Skeletal muscle satellite cell (primary cell): ENCODE data around the gene KLHL7.
"Not testable (repeated sequence)": the region's sequence is repeated elsewhere in the genome, so short reads cannot be mapped to it uniquely, and the experiment has no call there.

ENCODE experiments used
- H3K27me3 ChIP-seq: 2 replicates; pipeline ENCODE4 v1.7.0; 2013; ENCODE audit warnings: low read length; ENCODE audit not compliant: control insufficient read depth, insufficient read depth
- H3K36me3 ChIP-seq: 2 replicates; pipeline ENCODE4 v1.7.0; 2013; ENCODE audit warnings: mild to moderate bottlenecking, control low read depth, low read length; ENCODE audit not compliant: insufficient read depth
- H3K4me1 ChIP-seq: 2 replicates; pipeline ENCODE4 v1.7.0; 2013; ENCODE audit warnings: low read length; ENCODE audit not compliant: control insufficient read depth, insufficient read depth
- H3K4me2 ChIP-seq: 2 replicates; pipeline ENCODE4 v1.7.0; 2013; ENCODE audit warnings: mild to moderate bottlenecking, low read length
- H3K4me3 ChIP-seq: 2 replicates; pipeline ENCODE4 v1.7.0; 2013; ENCODE audit warnings: low read length
- H3K9ac ChIP-seq: 2 replicates; pipeline ENCODE4 v1.7.0; 2013; ENCODE audit warnings: mild to moderate bottlenecking, low read depth, low read length, moderate library complexity
- H3K9me3 ChIP-seq: replicated peaks from 2 replicates; pipeline ENCODE4 v1.7.0; 2013; ENCODE audit warnings: mild to moderate bottlenecking, control low read depth, low read length

The KLHL7 gene

DNA sequence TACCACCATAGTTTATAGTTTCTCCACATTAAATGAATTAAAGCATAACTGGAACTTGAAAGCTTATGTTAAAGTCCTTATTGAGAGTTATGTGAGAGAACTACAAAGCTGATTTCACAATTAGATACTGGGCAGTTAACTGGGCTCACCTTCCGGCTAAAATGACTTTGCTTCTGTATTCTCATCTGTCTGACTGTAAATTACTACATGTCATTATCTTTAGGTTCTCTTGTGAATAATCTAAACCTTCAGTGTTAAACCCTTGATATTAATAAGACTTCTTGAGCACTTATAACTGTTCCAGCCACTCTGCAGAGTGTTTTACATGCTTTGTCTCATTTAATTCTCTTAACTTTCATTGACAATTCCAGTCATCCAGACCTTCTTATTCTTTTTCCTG is 3.9 kb downstream of the KLHL7 start:
- no peak overlapping the region for H3K4me2 ChIP-seq
- no peaks in the 10 kb centered on the region for H3K36me3 ChIP-seq
- H3K4me3 ChIP-seq: no peak overlapping the region
- peaks cover 31% of the 10 kb centered on the region for H3K4me1 ChIP-seq
- no peaks in the 10 kb centered on the region for H3K27me3 ChIP-seq
- H3K9me3 ChIP-seq: no peaks in the 10 kb centered on the region
- no peak overlapping the region for H3K9ac ChIP-seq

- no peaks in the 10 kb centered on the region for H3K27me3 ChIP-seq
- H3K4me1 ChIP-seq: peaks cover 17% of the 10 kb centered on the region
- peak overlapping the region; percentile 12 for H3K4me2 ChIP-seq
- no peak overlapping the region for H3K4me3 ChIP-seq
- no peak overlapping the region for H3K9ac ChIP-seq
- no peaks in the 10 kb centered on the region for H3K36me3 ChIP-seq
- no peaks in the 10 kb centered on the region for H3K9me3 ChIP-seq
These were observed 9.3 kb downstream of the KLHL7 start for GRCh38 chr7:23114896-23115295.

DNA sequence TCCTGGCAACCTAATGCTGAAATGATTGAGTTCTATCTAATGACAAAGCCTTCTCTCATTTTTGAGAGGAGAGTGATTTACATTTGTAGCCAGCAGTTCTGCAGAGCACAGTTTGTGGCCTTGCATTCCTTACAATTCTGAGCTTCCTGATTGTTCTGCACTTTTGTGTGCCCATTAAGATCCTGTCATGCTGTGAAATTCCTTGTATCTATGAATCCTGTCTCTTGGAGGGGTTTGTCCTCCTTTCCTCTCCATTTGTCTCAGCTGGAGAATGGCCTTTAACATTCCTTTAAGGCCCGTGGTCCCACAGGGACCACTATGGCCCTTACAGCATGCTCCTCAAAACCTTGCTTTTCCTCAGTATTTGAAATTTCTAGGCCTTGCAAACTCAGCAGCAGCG is 10.4 kb downstream of the KLHL7 start:
- Histone ChIP-seq H3K27me3 (no peaks in the 10 kb centered on the region), H3K4me2 (no peak overlapping the region), H3K36me3 (no peaks in the 10 kb centered on the region), H3K9me3 (no peaks in the 10 kb centered on the region), H3K4me1 (peaks cover 17% of the 10 kb centered on the region), H3K9ac (no peak overlapping the region), H3K4me3 (no peak overlapping the region)

DNA sequence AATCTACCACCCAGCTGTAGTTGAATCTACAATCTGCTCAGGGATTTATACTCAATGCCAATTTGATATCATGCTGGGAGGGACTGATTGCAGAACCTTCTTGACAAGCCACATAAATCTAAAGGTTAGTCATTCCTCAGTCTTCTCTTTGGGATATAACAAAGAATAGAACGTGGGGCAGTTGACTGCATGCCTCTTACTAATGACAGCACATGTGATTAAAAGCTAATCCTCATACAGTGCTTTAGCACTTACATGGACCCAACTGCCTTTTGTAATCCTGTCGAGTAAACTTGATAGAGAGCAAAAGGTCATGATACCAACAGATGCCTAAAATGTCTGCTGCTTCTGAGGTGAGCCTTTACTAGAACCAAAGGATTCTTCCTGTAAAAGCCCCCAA is 12.3 kb downstream of the KLHL7 start:
- H3K9ac ChIP-seq: no peak overlapping the region
- H3K4me1 ChIP-seq: peaks cover 17% of the 10 kb centered on the region
- H3K4me2 ChIP-seq: no peak overlapping the region
- H3K4me3 ChIP-seq: no peak overlapping the region
- H3K27me3 ChIP-seq: no peaks in the 10 kb centered on the region
- no peaks in the 10 kb centered on the region for H3K9me3 ChIP-seq
- H3K36me3 ChIP-seq: no peaks in the 10 kb centered on the region

DNA sequence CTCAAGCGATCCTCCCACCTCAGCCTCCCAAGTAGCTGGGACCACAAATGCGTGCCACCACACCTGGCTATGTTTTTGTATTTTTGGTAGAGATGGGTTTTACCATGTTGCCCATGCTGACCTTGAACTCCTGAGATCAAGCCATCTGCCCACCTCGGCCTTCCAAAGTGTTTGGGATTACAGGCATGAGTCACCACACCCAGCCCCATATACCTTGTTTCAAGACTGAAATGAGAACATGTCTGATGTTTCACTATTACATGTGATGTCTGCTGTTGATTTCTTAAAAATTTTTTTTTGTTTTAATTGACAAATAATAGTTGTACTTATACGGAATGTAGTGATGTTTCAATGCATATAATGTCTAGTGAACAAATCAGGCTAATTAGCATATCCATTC is 14.5 kb downstream of the KLHL7 start:
- no peaks in the 10 kb centered on the region for H3K9me3 ChIP-seq
- no peak overlapping the region for H3K4me2 ChIP-seq
- no peak overlapping the region for H3K4me3 ChIP-seq
- no peaks in the 10 kb centered on the region for H3K36me3 ChIP-seq
- H3K27me3 ChIP-seq: no peaks in the 10 kb centered on the region
- peaks cover 3% of the 10 kb centered on the region for H3K4me1 ChIP-seq
- no peak overlapping the region for H3K9ac ChIP-seq

GRCh38 chr7:23121165-23121564 is 15.6 kb downstream of the KLHL7 start:
- no peak overlapping the region for H3K4me3 ChIP-seq
- H3K4me1 ChIP-seq: no peaks in the 10 kb centered on the region
- H3K9me3 ChIP-seq: no peaks in the 10 kb centered on the region
- H3K9ac ChIP-seq: no peak overlapping the region
- H3K27me3 ChIP-seq: no peaks in the 10 kb centered on the region
- H3K4me2 ChIP-seq: no peak overlapping the region
- H3K36me3 ChIP-seq: peaks cover 10% of the 10 kb centered on the region

GRCh38 chr7:23123007-23123406 is 17.4 kb downstream of the KLHL7 start:
- no peaks in the 10 kb centered on the region for H3K4me1 ChIP-seq
- no peak overlapping the region for H3K4me2 ChIP-seq
- no peaks in the 10 kb centered on the region for H3K9me3 ChIP-seq
- H3K27me3 ChIP-seq: no peaks in the 10 kb centered on the region
- H3K9ac ChIP-seq: no peak overlapping the region
- H3K4me3 ChIP-seq: no peak overlapping the region
- H3K36me3 ChIP-seq: peaks cover 22% of the 10 kb centered on the region

DNA sequence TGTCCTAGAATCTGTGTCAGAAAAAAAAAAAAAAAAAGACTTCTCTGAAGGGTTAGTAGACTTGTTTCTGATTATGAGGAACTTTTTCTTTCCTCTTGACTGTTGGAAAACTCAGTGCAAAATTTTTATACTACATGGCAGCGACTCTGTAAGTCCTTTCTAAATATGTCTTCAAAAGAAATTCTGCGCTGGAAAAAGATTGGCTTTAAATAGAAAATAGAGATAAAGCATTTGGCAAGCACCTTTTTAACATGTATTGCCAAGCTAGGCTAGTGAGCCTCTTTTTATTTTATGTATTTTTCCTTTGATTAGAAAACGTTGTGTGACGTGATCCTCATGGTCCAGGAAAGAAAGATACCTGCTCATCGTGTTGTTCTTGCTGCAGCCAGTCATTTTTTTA is 17.9 kb downstream of the KLHL7 start:
- peaks cover 26% of the 10 kb centered on the region for H3K36me3 ChIP-seq
- no peaks in the 10 kb centered on the region for H3K9me3 ChIP-seq
- H3K9ac ChIP-seq: no peak overlapping the region

DNA sequence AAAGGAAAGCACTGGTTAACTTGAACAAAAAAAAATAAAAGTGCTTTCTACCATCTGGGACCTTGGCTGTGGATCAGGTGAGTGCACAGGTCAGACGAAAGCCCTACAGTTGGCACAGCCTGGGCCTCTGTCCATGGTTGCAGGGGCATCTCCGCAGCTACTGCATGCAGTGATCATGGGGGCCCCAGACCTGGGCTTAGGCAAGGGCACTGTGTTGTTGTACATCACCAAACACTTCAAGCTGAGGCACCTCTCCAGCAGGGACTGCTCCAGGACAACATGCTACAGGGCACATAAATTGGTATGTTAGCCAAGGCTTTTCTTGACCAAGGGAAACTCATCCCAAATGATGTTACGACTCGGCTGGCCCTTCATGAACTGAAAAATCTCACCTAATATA is 23.5 kb downstream of the KLHL7 start:
- Histone ChIP-seq H3K27me3 (no peaks in the 10 kb centered on the region), H3K4me3 (no peak overlapping the region), H3K4me1 (no peaks in the 10 kb centered on the region), H3K9ac (no peak overlapping the region), H3K4me2 (no peak overlapping the region), H3K36me3 (peaks cover 43% of the 10 kb centered on the region), H3K9me3 (no peaks in the 10 kb centered on the region)

More for the DNA sequence above, 17.9 kb downstream of the KLHL7 start:
- Histone ChIP-seq H3K4me3 (no peak overlapping the region), H3K4me1 (no peaks in the 10 kb centered on the region), H3K4me2 (no peak overlapping the region), H3K27me3 (no peaks in the 10 kb centered on the region)

GRCh38 chr7:23131799-23132198 is 26.2 kb downstream of the KLHL7 start:
- H3K9ac ChIP-seq, H3K9me3 ChIP-seq, H3K4me1 ChIP-seq, H3K4me3 ChIP-seq, H3K27me3 ChIP-seq, H3K4me2 ChIP-seq: not testable (repeated sequence)
- H3K36me3 ChIP-seq: peaks cover 31% of the 10 kb centered on the region

GRCh38 chr7:23133797-23134196 is 28.2 kb downstream of the KLHL7 start:
- Histone ChIP-seq H3K9ac (no peak overlapping the region), H3K36me3 (peaks cover 14% of the 10 kb centered on the region), H3K9me3 (no peaks in the 10 kb centered on the region), H3K27me3 (no peaks in the 10 kb centered on the region), H3K4me3 (no peak overlapping the region), H3K4me2 (no peak overlapping the region), H3K4me1 (no peaks in the 10 kb centered on the region)

GRCh38 chr7:23135755-23136154 is 30.2 kb downstream of the KLHL7 start:
- no peak overlapping the region for H3K9ac ChIP-seq
- no peaks in the 10 kb centered on the region for H3K4me1 ChIP-seq
- H3K27me3 ChIP-seq: no peaks in the 10 kb centered on the region
- H3K9me3 ChIP-seq: no peaks in the 10 kb centered on the region
- no peak overlapping the region for H3K4me2 ChIP-seq
- H3K36me3 ChIP-seq: peaks cover 4% of the 10 kb centered on the region
- H3K4me3 ChIP-seq: no peak overlapping the region
